ENCODE measurements around the gene AKR1D1.

AKR1D1 gene

DNA sequence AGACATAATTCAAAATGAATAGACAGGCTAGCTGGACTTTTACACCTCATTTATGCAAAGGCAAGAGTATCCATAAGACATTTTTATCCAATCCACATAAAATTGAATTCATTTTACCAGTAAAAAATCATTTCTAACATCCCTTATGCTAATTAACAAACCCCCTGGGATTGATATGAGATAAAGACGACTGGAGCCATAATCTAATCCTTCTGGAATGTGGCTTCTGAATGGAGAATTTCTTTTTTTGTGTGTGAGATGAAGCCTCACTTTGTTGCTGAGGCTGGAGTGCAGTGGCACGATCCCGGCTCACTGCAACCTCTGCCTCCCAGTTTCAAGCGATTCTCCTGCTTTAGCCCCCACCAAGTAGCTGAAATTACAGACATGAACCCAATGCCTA lies 90.4 kb downstream of the AKR1D1 start:
- no peak for DNase-seq (ENCODE audit: low spot score)

DNA sequence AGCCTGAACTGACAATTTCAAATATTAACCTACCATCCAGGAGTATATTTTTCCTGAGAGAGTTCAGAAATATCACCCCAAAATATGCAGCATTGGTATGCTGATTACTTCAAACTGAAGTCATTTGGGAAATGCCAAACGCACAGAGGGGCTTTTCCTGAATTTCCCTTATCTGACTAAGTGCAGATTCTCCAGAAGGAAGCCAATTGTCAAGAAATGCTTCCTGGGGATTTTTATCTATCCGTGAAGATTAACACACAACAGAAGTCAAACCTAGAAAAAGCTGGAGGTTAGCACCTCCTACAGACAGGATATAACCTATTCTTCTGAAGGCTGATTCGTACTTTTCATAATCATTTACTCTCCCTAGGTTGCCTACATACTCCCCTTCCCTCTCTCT lies 91.0 kb downstream of the AKR1D1 start:
- DNase-seq (ENCODE audit: low spot score): no peak

DNA sequence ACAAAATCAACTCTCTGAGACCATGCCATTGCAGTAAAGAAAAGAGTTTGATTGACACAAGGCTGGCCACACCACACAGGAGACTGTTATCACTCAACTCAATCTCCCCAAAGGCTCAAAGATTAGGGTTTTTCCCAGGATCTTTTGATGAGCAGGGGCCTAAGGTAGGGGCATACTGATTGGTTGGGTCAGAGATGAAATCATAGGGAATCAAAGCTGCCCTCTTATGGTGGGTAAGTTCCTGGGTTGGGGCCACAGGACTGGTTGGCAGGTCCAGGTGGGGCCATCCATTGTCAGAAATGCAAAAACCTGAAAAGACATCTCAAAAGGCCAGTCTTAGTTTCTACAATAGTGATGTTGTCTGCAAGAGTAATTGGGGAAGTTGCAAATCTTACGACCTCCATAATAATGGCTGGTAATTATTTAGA lies 91.6 kb downstream of the AKR1D1 start:
- no peak for DNase-seq (ENCODE audit: low spot score)

Measured in GM03348 (cell line).